Mesodermal cell (in vitro differentiated cells): ENCODE measurements around the gene TMEM232.

Experiments used
- H3K27ac ChIP-seq: 2 replicates; pipeline ENCODE4 v1.7.0; 2013; ENCODE audit warnings: mild to moderate bottlenecking, low read depth, low read length, moderate library complexity; ENCODE audit not compliant: severe bottlenecking
- H3K36me3 ChIP-seq: 2 replicates; pipeline ENCODE4 v1.7.1; 2013; ENCODE audit warnings: mild to moderate bottlenecking, low read length, moderate library complexity; ENCODE audit not compliant: control insufficient read depth, insufficient read depth
- H3K4me1 ChIP-seq: one replicate; pipeline ENCODE4 v1.7.1; 2013; ENCODE audit warnings: mild to moderate bottlenecking, low read length; ENCODE audit not compliant: insufficient read depth, control insufficient read depth, poor library complexity, severe bottlenecking
- H3K4me3 ChIP-seq: 2 replicates; pipeline ENCODE4 v1.7.0; 2013; ENCODE audit warnings: low read length, control low read depth, mild to moderate bottlenecking; ENCODE audit not compliant: insufficient read depth, poor library complexity, severe bottlenecking; ENCODE audit errors: extremely low read depth
- H3K9me3 ChIP-seq: 2 replicates; pipeline ENCODE4 v1.7.1; 2013; ENCODE audit warnings: mild to moderate bottlenecking, low read length, moderate library complexity; ENCODE audit not compliant: control insufficient read depth
- WGBS, 2 experiments: methylation state at CpG; one replicate each; pipeline ENCODE4 v1.1.5; 2013; ENCODE audit warnings: missing lambda C conversion rate in 2 of 2; ENCODE audit not compliant: insufficient coverage in 2 of 2; 5-methylcytosine and 5-hydroxymethylcytosine counted together

Gene TMEM232

DNA sequence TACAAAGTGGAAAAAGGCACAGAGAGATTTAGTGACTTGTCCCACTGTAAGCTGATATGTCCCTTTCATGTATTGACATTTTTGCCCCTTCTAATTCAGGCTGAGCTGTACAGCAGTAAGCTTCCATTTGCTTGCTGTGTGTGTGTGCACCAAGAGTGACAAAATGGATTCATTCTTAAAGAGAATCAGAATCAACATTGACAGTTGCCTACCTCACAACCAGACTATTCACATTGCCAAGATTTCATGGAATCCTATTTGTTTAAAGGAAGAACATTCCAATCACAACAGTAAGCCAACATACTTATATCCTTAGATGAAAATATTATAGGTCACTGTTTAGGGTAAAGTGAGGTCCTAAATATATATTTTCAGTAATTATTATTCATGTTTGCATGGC lies 102.6 kb downstream of the TMEM232 start:
- no peaks in the 10 kb centered on the region for H3K36me3 ChIP-seq
- H3K4me3 ChIP-seq = no peak overlapping the region
- no peaks in the 10 kb centered on the region for H3K4me1 ChIP-seq
- no peaks in the 10 kb centered on the region for H3K9me3 ChIP-seq
- no peak overlapping the region for H3K27ac ChIP-seq

DNA sequence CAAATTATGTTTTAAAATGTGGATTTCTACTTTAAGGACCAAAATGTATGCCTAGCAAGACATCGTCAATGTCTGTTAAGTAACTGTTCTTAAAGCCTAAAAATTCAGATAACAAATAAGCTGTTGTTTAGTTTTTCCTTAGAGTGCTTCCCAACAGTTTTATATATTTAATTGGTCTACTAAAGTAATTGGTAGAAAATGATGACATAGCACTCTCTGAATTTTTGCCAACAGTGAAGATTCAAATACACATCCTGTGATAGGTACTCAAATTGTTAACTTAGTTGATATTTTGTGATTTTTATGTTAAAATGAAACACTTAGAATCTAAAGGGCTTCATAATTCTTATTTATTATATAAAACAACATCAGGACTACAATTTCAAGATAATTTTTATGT lies 107.5 kb downstream of the TMEM232 start:
- Histone ChIP-seq H3K4me1 (no peaks in the 10 kb centered on the region), H3K36me3 (no peaks in the 10 kb centered on the region), H3K4me3 (no peak overlapping the region), H3K27ac (no peak overlapping the region), H3K9me3 (peaks cover 9% of the 10 kb centered on the region)
- no CpG with 5 or more reads among the region's 1 CpG for WGBS, 2 experiments

DNA sequence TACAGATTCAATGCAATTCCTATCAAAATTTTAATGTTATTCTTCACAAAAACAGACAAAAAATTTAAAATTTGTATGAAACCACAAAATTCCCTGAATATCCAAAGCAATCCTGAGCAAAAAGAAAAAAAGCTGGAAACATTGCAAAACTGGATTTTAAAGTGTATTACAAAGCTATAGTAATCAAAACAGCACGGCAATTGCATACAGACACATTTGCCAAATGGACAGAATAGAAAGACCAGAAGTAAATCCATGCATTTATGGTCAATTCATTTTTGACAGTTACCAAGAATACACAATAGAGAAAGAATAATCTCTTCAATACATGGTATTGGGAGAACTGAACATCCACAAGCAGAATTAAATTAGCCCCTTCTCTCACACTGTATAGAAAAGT lies 110.5 kb downstream of the TMEM232 start:
- 100% methylated on average over 1 of the region's 1 CpG; no CpG with 5 or more reads in 1 of the 2 experiments for WGBS, 2 experiments
- H3K27ac ChIP-seq = no peak overlapping the region
- H3K9me3 ChIP-seq = peaks cover 9% of the 10 kb centered on the region
- H3K4me3 ChIP-seq = no peak overlapping the region
- H3K36me3 ChIP-seq = no peaks in the 10 kb centered on the region
- no peaks in the 10 kb centered on the region for H3K4me1 ChIP-seq

DNA sequence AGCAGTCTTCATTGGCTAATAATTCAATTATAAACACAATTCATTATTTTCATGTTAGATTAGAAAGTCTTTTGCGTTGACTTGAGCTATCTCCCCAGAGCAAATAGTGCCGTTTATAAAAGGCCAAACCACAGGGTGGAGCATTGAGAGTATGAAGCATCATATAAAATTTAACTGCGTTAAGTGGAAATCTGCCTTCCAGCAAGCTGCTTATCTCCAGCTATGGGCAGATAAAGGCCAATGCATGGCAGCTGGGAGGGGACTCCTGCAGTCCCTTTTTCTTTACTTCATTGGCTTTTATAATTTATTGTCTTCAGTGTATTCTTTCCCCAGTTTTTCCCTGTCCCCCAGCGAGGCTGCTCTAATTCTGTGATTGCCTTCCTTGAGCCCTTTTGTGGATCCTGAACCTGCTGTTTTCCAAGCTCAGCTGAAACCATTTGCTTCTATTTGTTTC lies 113.7 kb downstream of the TMEM232 start:
- 78 to 90% methylated on average over 3 to 4 of the region's 4 CpGs for WGBS, 2 experiments
- H3K36me3 ChIP-seq = no peaks in the 10 kb centered on the region
- H3K9me3 ChIP-seq = peaks cover 9% of the 10 kb centered on the region
- no peak overlapping the region for H3K4me3 ChIP-seq
- H3K4me1 ChIP-seq = no peaks in the 10 kb centered on the region
- H3K27ac ChIP-seq = no peak overlapping the region

DNA sequence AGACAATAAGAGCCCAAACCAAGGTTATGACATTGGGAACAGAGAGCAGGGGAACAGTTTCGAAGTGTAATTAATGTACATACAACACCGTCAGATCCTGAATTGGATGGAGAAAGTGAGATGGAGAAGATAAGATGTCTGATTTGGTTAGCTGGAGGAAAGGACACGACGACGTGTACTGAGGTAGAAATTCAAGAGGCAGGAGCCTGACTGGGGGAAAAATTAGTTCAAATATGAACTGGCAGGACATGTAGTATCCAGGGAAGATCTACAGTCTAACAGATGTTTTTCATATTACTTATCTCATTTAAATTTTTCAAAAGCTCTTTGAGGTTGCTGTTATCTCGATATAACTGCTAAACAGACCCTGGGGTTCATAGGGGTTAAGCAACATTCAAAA lies 114.7 kb downstream of the TMEM232 start:
- Histone ChIP-seq H3K27ac (no peak overlapping the region), H3K4me3 (no peak overlapping the region), H3K4me1 (no peaks in the 10 kb centered on the region), H3K9me3 (peaks cover 9% of the 10 kb centered on the region), H3K36me3 (no peaks in the 10 kb centered on the region)
- WGBS, 2 experiments = 97% methylated on average over 5 to 6 of the region's 6 CpGs

DNA sequence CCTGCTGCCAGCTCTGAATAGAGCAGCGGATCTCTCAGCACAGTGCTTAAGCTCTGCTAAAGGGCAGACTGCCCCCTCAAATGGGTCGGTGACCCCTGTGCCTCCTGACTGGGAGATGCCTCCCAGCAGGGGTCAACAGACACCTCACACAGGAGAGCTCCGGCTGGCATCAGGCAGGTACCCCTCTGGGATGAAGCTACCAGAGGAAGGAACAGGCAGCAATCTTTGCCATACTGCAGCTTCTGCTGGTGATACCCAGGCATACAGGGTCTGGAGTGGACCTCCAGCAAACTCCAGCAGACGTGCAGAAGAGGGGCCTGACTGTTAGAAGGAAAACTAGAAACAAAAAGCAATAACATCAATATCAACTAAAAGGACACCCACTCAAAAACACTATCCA lies 131.6 kb downstream of the TMEM232 start:
- H3K27ac ChIP-seq = no peak overlapping the region
- H3K9me3 ChIP-seq = no peaks in the 10 kb centered on the region
- WGBS, 2 experiments = 92 to 95% methylated on average over 3 of the region's 4 CpGs
- no peaks in the 10 kb centered on the region for H3K4me1 ChIP-seq
- H3K4me3 ChIP-seq = no peak overlapping the region
- no peaks in the 10 kb centered on the region for H3K36me3 ChIP-seq

DNA sequence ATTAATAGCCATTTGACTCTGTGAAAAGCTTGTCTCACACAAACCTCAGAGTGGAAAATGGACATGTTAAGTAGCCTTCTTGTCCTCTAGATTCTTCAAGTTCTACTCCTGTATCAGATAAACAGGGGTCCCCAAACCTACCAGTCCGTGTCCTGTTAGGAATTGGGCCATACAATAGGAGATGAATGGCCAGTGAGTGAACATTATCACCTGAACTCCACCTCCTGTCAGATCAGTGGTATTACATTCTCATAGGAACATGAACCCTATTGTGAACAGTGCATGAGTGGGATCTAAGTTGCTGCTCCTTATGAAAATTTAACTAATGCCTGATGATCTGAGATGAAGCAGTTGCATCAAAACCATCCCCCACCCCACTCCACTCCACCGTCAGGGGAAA lies 136.3 kb downstream of the TMEM232 start:
- WGBS, 2 experiments = no CpG with 5 or more reads among the region's 2 CpGs
- Histone ChIP-seq H3K4me3 (no peak overlapping the region), H3K9me3 (no peaks in the 10 kb centered on the region), H3K4me1 (no peaks in the 10 kb centered on the region), H3K27ac (no peak overlapping the region), H3K36me3 (no peaks in the 10 kb centered on the region)

DNA sequence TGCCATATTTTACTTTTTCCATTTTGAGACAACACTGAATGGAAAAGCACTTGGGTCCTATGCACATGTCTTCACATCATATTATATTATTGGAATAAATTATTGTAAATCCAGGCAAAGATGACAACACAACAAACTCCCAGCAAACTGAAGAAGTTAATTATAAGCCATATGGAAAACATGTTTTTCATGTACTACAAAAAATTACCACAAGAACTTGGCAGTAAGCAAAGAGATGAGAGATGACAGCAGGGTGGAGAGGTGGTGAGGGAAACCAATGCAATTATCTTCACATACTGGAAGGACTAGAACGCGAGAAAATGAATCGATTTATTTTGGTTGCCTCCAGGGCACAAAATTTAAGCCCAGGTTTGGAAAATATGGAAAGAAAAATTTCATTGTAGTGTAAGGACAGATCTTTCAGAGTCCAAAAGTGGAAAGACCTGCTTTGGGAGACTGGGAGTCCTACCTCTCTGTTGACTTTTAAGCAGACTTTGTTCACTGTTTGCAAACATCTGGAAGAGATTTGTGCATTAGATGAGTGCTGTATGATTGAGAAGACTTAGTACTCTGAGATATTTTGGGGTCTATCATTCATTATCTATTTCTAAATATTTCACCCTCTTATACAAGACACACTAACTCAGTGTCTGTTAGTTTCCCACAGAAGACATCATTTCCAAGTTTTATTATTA lies 138.0 kb downstream of the TMEM232 start:
- no peak overlapping the region for H3K27ac ChIP-seq
- H3K9me3 ChIP-seq = no peaks in the 10 kb centered on the region
- no peak overlapping the region for H3K4me3 ChIP-seq
- H3K36me3 ChIP-seq = no peaks in the 10 kb centered on the region
- H3K4me1 ChIP-seq = no peaks in the 10 kb centered on the region
- 100% methylated on average over 1 of the region's 3 CpGs; no CpG with 5 or more reads in 1 of the 2 experiments for WGBS, 2 experiments

DNA sequence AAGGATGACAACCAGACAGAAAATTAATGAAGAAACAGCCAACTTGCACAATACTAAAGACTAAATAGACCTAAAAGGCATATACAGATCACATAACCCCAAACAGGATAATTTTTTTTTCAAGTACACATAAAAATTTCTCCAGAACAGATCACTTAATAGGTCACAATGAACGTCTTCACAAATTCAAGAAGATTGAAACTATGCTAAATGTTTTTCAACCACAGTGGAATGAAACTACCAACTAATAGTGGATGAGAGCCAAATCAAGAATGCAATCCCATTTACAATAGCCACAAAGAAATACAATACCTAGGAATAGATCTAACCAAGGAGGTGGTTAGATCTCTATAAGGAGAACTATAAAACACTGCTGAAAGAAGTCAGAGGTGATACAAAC lies 145.8 kb downstream of the TMEM232 start:
- Histone ChIP-seq H3K4me3 (no peak overlapping the region), H3K4me1 (no peaks in the 10 kb centered on the region), H3K27ac (no peak overlapping the region), H3K36me3 (no peaks in the 10 kb centered on the region), H3K9me3 (peaks cover 3% of the 10 kb centered on the region)
- WGBS, 2 experiments = 100% methylated on average over 1 of the region's 1 CpG; no CpG with 5 or more reads in 1 of the 2 experiments

DNA sequence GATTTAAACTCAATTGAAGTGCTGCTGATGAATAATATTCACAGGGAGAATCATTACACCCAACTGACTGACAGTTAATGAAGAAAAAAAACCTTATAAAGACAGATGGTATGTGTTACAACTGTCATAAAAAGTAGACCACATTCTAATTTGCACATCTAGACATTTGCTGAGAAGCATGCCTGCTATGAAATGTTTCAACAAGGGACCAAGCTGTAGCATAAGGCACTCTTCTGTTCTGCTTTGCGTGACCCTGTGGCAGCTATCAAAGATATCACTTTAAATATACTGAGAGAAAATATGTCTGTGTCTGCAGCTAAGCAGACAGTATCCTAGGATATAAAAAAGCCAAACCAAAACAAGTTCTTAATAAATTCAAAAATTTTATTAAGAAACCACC lies 153.7 kb downstream of the TMEM232 start:
- Histone ChIP-seq H3K4me1 (no peaks in the 10 kb centered on the region), H3K4me3 (no peak overlapping the region), H3K27ac (no peak overlapping the region), H3K9me3 (peaks cover 3% of the 10 kb centered on the region), H3K36me3 (no peaks in the 10 kb centered on the region)
- WGBS, 2 experiments = no CpG with 5 or more reads among the region's 1 CpG

DNA sequence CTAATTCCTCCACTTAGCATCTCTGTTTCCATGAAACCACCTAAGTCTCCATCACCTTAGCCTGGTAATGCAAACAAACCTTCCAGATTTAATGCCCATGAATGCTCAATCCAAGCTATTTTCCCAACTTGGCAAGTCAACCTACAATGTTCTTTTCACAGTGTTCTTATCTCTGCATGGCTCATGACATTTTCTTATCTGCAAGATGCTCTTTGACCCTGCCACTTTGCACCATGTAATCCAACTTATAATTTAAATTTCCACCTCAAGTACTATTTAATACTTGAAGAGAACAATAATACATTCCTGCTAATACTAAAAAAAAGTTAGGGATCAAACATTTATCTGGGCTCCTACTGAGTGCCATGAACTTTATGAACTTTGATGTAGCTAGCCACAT lies 164.3 kb downstream of the TMEM232 start:
- Histone ChIP-seq H3K27ac (no peak overlapping the region), H3K4me1 (no peaks in the 10 kb centered on the region), H3K4me3 (no peak overlapping the region), H3K9me3 (no peaks in the 10 kb centered on the region), H3K36me3 (no peaks in the 10 kb centered on the region)
